ENCODE data around the gene PRRC2C.

GRCh38 chr1:171636141-171636540 lies 150.8 kb downstream of the PRRC2C start:
- TF ChIP-seq CTCF (IDR thresholded peaks at IDR 0.05) = no peak
- no peak for TF ChIP-seq POLR2AphosphoS5 (IDR thresholded peaks at IDR 0.05)
